Measurements from ENCODE around the gene LRP1-AS.

LRP1-AS gene

DNA sequence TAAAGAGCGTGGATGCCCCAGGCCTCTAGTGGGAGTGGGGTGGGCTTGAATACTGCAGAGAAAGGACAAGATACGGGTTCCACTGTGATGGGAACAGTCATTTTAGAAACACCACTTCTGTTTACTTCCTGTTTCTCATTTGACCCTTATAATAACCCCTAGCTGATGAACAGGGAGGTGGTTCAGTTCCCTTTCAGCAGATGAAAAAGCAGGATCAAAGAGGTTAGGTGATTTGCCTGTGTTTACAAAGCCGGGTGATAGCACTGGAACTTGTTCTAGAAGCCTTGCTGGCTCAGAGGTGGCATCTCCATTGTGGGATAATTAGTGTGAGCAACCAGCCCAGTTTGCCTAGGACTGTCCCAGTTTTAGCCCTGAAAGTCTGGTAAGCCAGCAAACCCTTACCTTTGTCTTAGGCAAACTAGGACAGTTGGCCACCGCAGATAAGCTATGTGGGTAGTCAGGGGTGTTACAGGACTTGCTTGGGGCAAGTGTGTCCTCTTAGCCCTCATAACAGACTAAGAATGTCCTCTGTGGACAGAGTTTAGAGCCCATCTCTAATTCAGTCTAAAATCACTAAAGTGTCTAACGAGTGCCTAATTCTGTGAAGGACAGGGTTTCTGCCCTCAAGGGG lies 7.5 kb upstream of the LRP1-AS start:
- no peak for DNase-seq
- no peaks in the 10 kb centered on the region for H3K79me2 ChIP-seq (ENCODE audit: low read length)
- no peaks in the 10 kb centered on the region for H3K36me3 ChIP-seq (replicated peaks; ENCODE audit: insufficient read depth, low read length)
- H4K20me1 ChIP-seq (ENCODE audit: insufficient read depth, low read length) = no peaks in the 10 kb centered on the region
- H3K4me2 ChIP-seq (ENCODE audit: low read depth, low read length) = no peak overlapping the region
- no peaks in the 10 kb centered on the region for H3K4me1 ChIP-seq (ENCODE audit: low read length)
- no peaks in the 10 kb centered on the region for H3K9me3 ChIP-seq (replicated peaks; ENCODE audit: insufficient read depth, low read length)
- H3K4me3 ChIP-seq (ENCODE audit: low read length) = no peak overlapping the region
- H3K9ac ChIP-seq (ENCODE audit: low read length) = no peak overlapping the region
- H3K27ac ChIP-seq (ENCODE audit: low read length) = no peak overlapping the region
- H3K9me2 ChIP-seq (replicated peaks; ENCODE audit: insufficient read depth, low read length) = no peaks in the 10 kb centered on the region
- H3K27me3 ChIP-seq (replicated peaks; ENCODE audit: insufficient read depth, low read length) = no peaks in the 10 kb centered on the region
- TF ChIP-seq, protein P1, sequence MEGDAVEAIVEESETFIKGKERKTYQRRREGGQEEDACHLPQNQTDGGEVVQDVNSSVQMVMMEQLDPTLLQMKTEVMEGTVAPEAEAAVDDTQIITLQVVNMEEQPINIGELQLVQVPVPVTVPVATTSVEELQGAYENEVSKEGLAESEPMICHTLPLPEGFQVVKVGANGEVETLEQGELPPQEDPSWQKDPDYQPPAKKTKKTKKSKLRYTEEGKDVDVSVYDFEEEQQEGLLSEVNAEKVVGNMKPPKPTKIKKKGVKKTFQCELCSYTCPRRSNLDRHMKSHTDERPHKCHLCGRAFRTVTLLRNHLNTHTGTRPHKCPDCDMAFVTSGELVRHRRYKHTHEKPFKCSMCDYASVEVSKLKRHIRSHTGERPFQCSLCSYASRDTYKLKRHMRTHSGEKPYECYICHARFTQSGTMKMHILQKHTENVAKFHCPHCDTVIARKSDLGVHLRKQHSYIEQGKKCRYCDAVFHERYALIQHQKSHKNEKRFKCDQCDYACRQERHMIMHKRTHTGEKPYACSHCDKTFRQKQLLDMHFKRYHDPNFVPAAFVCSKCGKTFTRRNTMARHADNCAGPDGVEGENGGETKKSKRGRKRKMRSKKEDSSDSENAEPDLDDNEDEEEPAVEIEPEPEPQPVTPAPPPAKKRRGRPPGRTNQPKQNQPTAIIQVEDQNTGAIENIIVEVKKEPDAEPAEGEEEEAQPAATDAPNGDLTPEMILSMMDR (IDR thresholded peaks at IDR 0.05; ENCODE audit: low read length) = no peak
- TF ChIP-seq EZH2 (optimal IDR thresholded peaks at IDR 0.05; ENCODE audit: low read depth, low read length) = no peak
- no peak for TF ChIP-seq EZH2phosphoT487 (IDR thresholded peaks at IDR 0.05; ENCODE audit: low read length)
- no peaks in the 10 kb centered on the region for H3F3A ChIP-seq (ENCODE audit: insufficient read depth, low read length)
- H2AFZ ChIP-seq (ENCODE audit: low read length) = no peak overlapping the region

DNA sequence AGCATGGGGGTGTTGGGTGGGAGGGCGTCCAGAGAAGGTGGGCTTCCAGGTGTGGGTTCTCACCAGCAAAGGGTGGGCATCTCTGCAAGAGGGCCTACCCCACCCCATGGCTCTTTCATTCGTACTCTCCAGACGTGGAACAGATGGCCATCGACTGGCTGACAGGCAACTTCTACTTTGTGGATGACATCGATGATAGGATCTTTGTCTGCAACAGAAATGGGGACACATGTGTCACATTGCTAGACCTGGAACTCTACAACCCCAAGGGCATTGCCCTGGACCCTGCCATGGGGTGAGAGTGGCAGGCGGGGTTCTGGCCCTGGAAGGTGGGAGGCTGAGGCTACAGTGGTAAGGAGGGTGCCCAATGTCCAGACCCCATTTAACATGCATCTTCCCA lies 6.7 kb upstream of the LRP1-AS start:
- DNase-seq = no peak
- H3K4me1 ChIP-seq (ENCODE audit: low read length) = no peaks in the 10 kb centered on the region

DNA sequence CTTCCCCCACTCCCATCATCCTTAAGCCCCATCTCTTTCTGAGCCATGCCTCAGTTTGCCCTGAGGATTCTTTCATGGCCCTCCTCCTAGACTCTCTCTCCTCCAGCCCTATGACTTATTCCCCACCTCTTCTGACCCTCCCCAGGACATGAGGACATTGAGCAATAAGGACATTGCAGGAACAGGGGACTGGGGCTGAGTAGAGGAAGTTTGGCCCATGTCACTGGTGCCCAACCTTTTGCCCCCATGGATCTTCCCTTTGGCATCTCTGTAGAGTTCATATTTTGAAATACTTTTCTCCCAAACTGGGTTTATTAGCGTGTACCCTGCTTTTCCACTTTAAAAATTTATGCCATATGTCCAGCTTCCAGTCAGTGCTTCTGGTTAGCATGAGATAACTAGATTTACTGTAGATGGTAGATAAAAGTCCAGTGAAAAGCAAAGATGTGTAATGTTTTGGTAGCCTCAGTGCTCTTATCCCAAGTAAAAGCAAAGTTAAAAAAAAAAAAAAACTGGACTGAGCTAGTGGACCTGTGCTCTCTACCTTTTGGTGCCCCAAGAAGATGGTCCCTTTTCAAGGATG lies 6.1 kb upstream of the LRP1-AS start:
- H3K4me3 ChIP-seq (ENCODE audit: low read length) = no peak overlapping the region
- no peak overlapping the region for H3K4me2 ChIP-seq (ENCODE audit: low read depth, low read length)
- H3K9me3 ChIP-seq (replicated peaks; ENCODE audit: insufficient read depth, low read length) = no peaks in the 10 kb centered on the region
- no peaks in the 10 kb centered on the region for H3K4me1 ChIP-seq (ENCODE audit: low read length)
- H3F3A ChIP-seq (ENCODE audit: insufficient read depth, low read length) = no peaks in the 10 kb centered on the region
- no peak overlapping the region for H2AFZ ChIP-seq (ENCODE audit: low read length)
- TF ChIP-seq, protein P1 (IDR thresholded peaks at IDR 0.05; ENCODE audit: low read length) = no peak
- TF ChIP-seq EZH2phosphoT487 (IDR thresholded peaks at IDR 0.05; ENCODE audit: low read length) = no peak
- no peak for TF ChIP-seq EZH2 (optimal IDR thresholded peaks at IDR 0.05; ENCODE audit: low read depth, low read length)
- DNase-seq = no peak
- no peak overlapping the region for H3K27ac ChIP-seq (ENCODE audit: low read length)
- no peaks in the 10 kb centered on the region for H3K36me3 ChIP-seq (replicated peaks; ENCODE audit: insufficient read depth, low read length)
- H3K27me3 ChIP-seq (replicated peaks; ENCODE audit: insufficient read depth, low read length) = no peaks in the 10 kb centered on the region
- H3K79me2 ChIP-seq (ENCODE audit: low read length) = no peaks in the 10 kb centered on the region
- no peaks in the 10 kb centered on the region for H4K20me1 ChIP-seq (ENCODE audit: insufficient read depth, low read length)
- H3K9ac ChIP-seq (ENCODE audit: low read length) = no peak overlapping the region
- no peaks in the 10 kb centered on the region for H3K9me2 ChIP-seq (replicated peaks; ENCODE audit: insufficient read depth, low read length)

More for the DNA sequence above, 6.7 kb upstream of the LRP1-AS start:
- TF ChIP-seq EZH2phosphoT487 (IDR thresholded peaks at IDR 0.05; ENCODE audit: low read length) (no peak), EZH2 (optimal IDR thresholded peaks at IDR 0.05; ENCODE audit: low read depth, low read length) (no peak)
- TF ChIP-seq, protein P1 (IDR thresholded peaks at IDR 0.05; ENCODE audit: low read length) = no peak
- Histone ChIP-seq H2AFZ (ENCODE audit: low read length) (no peak overlapping the region), H4K20me1 (ENCODE audit: insufficient read depth, low read length) (no peaks in the 10 kb centered on the region), H3K9ac (ENCODE audit: low read length) (no peak overlapping the region), H3F3A (ENCODE audit: insufficient read depth, low read length) (no peaks in the 10 kb centered on the region), H3K4me2 (ENCODE audit: low read depth, low read length) (no peak overlapping the region), H3K9me2 (replicated peaks; ENCODE audit: insufficient read depth, low read length) (no peaks in the 10 kb centered on the region), H3K27ac (ENCODE audit: low read length) (no peak overlapping the region), H3K36me3 (replicated peaks; ENCODE audit: insufficient read depth, low read length) (no peaks in the 10 kb centered on the region), H3K4me3 (ENCODE audit: low read length) (no peak overlapping the region), H3K27me3 (replicated peaks; ENCODE audit: insufficient read depth, low read length) (no peaks in the 10 kb centered on the region), H3K9me3 (replicated peaks; ENCODE audit: insufficient read depth, low read length) (no peaks in the 10 kb centered on the region), H3K79me2 (ENCODE audit: low read length) (no peaks in the 10 kb centered on the region)

All from MM.1S (cell line).